ENCODE results near the gene GSTA2.

Gene GSTA2

GRCh38 chr6:52726741-52727535, 36.3 kb downstream of the GSTA2 start:
- no peak for DNase-seq (ENCODE audit: low read depth)
- no peak for TF ChIP-seq MYC (IDR thresholded peaks at IDR 0.05; ENCODE audit: low read depth, low read length)
- TF ChIP-seq, protein P1, sequence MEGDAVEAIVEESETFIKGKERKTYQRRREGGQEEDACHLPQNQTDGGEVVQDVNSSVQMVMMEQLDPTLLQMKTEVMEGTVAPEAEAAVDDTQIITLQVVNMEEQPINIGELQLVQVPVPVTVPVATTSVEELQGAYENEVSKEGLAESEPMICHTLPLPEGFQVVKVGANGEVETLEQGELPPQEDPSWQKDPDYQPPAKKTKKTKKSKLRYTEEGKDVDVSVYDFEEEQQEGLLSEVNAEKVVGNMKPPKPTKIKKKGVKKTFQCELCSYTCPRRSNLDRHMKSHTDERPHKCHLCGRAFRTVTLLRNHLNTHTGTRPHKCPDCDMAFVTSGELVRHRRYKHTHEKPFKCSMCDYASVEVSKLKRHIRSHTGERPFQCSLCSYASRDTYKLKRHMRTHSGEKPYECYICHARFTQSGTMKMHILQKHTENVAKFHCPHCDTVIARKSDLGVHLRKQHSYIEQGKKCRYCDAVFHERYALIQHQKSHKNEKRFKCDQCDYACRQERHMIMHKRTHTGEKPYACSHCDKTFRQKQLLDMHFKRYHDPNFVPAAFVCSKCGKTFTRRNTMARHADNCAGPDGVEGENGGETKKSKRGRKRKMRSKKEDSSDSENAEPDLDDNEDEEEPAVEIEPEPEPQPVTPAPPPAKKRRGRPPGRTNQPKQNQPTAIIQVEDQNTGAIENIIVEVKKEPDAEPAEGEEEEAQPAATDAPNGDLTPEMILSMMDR (IDR thresholded peaks at IDR 0.05; ENCODE audit: low read depth, low read length) = no peak

DNA sequence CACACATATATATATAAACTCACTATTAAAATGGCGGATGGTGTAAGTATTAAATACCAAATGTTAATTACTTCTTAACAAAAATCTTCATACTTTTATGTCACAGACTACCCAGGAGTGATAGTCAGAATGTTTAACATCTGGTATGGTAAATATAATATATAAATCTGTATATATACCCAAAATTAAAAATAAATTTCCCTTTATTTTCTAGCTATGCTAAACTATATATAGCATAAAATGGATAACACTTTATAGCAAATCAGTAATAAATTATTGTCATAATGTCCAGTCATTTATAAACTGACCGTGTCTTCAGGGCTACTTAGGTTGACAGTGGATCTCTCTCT, 37.1 kb downstream of the GSTA2 start:
- H3K4me3 ChIP-seq (ENCODE audit: low read depth, low read length) = no peak overlapping the region
- DNase-seq (ENCODE audit: low read depth) = no peak
- TF ChIP-seq, protein P1 (IDR thresholded peaks at IDR 0.05; ENCODE audit: low read depth, low read length) = no peak

More at GRCh38 chr6:52726741-52727535, 36.3 kb downstream of the GSTA2 start:
- no peak overlapping the region for H3K4me3 ChIP-seq (ENCODE audit: low read depth, low read length)

GRCh38 chr6:52725535-52726192, 37.6 kb downstream of the GSTA2 start:
- no peak overlapping the region for H3K4me3 ChIP-seq (ENCODE audit: low read depth, low read length)
- no peak for DNase-seq (ENCODE audit: low read depth)
- TF ChIP-seq MYC (IDR thresholded peaks at IDR 0.05; ENCODE audit: low read depth, low read length) (no peak), POLR2A (IDR thresholded peaks at IDR 0.05; ENCODE audit: extremely low read depth, insufficient read length) (no peak)
- TF ChIP-seq, protein P1 (IDR thresholded peaks at IDR 0.05; ENCODE audit: low read depth, low read length) = no peak
- TF ChIP-seq, protein P2, sequence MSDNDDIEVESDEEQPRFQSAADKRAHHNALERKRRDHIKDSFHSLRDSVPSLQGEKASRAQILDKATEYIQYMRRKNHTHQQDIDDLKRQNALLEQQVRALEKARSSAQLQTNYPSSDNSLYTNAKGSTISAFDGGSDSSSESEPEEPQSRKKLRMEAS (IDR thresholded peaks at IDR 0.05; ENCODE audit: low read depth, low read length) = no peak

GRCh38 chr6:52725143-52725534, 38.1 kb downstream of the GSTA2 start:
- H3K4me3 ChIP-seq (ENCODE audit: low read depth, low read length) = no peak overlapping the region
- no peak for TF ChIP-seq POLR2A (IDR thresholded peaks at IDR 0.05; ENCODE audit: extremely low read depth, insufficient read length)
- TF ChIP-seq, protein P1 (IDR thresholded peaks at IDR 0.05; ENCODE audit: low read depth, low read length) = no peak
- TF ChIP-seq, protein P2 (IDR thresholded peaks at IDR 0.05; ENCODE audit: low read depth, low read length) = no peak
- no peak for TF ChIP-seq MYC (IDR thresholded peaks at IDR 0.05; ENCODE audit: low read depth, low read length)
- no peak for DNase-seq (ENCODE audit: low read depth)

DNA sequence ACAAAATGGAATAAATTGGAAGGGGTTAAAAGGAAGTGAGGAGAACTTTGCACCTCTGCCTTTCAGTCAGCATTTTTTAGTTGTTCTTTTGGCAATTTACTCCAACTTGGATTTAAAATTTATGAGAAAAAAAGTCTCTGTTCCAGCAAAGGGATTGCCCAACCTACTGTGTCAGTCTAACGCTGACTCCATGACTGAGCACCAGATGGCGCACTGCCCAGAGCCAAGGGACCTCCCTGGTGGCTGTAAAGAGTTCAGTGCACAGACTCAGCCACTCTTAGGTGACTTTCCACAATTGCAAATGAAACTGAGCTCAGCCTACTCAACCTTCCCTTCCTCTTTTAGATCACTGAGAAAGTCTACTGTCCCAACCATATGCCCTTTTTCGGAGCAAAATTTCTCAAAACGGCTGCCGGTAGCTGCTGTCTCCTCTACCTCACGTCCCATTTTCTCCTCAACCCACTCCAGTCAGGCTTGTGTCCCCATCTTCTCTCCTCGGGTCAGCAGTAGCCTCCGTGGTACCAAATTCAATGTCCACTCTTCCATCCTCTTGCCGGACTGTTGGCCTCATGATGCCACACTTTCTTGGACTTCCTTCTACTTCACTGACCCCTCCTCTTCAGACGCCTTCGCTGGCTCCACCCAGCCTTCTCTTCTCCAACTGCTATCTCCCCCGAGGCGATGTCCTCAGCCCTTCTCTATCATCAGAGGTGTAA, 38.7 kb downstream of the GSTA2 start:
- H3K4me3 ChIP-seq (ENCODE audit: low read depth, low read length) = no peak overlapping the region
- TF ChIP-seq POLR2A (IDR thresholded peaks at IDR 0.05; ENCODE audit: extremely low read depth, insufficient read length) = no peak
- TF ChIP-seq, protein P1 (IDR thresholded peaks at IDR 0.05; ENCODE audit: low read depth, low read length) = peak; percentile 97
- peak; percentile 76 for DNase-seq (ENCODE audit: low read depth)

DNA sequence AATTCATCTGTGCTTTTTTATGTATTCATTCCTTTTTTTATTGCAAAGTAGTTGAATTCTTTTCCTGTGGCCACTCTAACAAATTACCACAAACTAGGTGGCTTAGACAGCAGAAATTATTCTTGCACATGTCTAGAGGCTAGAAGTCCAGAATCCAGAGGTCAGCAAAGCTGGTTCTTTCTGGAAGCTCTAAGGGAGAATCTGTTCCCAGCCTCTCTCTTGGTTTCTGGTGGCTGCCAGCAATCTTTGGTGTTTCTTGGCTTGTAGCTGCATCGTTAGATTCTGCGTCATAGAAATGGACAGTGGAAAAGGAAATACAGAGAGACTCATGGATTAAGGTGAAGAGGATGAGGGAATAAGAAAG, 39.3 kb downstream of the GSTA2 start:
- TF ChIP-seq POLR2A (IDR thresholded peaks at IDR 0.05; ENCODE audit: extremely low read depth, insufficient read length) (no peak), MYC (IDR thresholded peaks at IDR 0.05; ENCODE audit: low read depth, low read length) (no peak)
- TF ChIP-seq, protein P1 (IDR thresholded peaks at IDR 0.05; ENCODE audit: low read depth, low read length) = no peak
- TF ChIP-seq, protein P2 (IDR thresholded peaks at IDR 0.05; ENCODE audit: low read depth, low read length) = no peak
- no peak for DNase-seq (ENCODE audit: low read depth)
- no peak overlapping the region for H3K4me3 ChIP-seq (ENCODE audit: low read depth, low read length)
